ENCODE data around the gene CISH.

Gene CISH

DNA sequence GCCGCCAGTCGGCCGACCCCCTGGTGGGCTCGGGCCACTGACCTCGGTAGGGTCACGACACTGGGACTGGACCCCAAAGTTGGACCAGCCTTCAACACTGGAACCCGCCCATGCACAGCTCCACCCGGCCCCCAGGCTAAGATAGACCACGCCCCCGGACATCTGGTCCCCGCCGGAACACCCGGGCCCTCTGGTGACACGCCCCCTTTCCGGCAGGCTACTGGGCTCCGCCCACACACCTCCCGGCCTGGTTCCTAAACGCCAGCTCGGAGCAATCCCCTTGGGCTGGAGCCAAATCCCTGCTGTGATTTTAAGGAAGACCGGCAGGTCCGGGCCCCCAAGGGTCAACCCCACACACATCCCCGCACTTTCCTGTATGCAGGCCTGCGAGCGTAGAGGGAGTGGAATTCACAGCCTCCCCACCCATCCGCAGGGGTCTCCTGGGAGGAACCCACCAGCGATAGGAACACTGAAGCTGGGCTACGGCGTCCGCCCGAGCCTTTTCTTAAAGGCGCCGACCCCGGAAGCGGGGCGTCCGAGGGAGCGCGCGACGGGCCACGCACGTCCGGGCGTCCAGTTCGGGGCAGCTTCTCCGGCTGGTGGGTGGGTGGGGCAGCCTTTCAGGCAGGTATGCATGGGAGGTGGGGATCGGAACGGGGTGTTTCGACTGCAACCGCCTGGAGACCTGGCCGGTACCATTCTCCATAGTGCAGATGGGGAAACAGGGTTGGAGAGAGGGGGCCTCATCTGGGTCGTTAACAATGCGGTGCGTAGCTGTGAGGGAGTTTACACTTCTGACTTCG, 42.4 kb downstream of the CISH start, which contains the start of gene HEMK1:
HEMK1 (plus strand) TSS at position 576 of the 803 bp plus-strand sequence. CDS start 1,583 bp downstream, outside the sequence.
- DNase-seq: peak; percentile 76

GRCh38 chr3:50567386-50568167, 44.0 kb downstream of the CISH start, which contains the start of gene C3orf18:
Gene C3orf18, minus strand, starts transcription at chr3:50567747. Its CDS starts 2,048 bp downstream, at chr3:50565699.
- no peak for DNase-seq

DNA sequence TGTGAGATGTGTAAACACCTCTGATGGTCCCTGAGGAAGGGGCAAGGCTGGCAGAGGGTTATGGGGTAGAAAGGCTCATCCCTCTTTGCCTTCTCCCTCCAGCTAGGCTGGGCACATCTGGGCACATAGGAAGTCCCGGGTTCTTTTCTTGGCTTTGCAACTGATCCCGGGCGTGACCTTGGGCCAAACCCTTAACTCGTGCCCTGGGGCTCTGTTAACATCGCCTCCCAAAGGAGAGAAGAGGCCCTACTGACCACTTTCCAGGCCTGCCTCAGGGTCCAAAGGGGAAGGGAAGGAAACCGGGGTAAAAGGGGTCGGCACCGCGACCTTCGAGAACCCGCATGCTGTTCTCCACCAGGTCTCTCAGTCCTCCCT, 44.6 kb downstream of the CISH start:
- DNase-seq: no peak

- DNase-seq: no peak
Measured at GRCh38 chr3:50564321-50564720, 47.3 kb downstream of the CISH start.

DNA sequence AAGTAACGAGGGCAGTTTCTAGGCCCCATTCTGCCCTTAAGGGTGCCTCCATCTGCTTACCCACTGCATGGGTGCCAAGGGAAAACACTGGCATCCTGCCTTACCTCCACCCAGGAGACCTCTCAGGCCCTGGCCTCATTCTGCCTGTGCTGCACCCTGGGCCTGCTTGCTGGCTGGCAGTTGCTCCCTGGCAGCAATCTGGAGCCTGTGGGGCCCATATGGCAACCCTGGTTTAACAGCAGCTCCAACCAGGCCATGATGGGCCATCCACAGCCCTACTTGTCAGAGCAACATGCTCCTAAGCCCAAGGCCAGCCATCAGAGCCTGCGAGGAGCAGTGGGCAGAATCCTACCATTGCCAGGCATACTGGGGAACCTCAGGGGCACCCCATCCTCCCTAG, 47.7 kb downstream of the CISH start:
- peak; percentile 34 for DNase-seq

GRCh38 chr3:50562861-50563260, 48.7 kb downstream of the CISH start:
- DNase-seq: no peak

DNA sequence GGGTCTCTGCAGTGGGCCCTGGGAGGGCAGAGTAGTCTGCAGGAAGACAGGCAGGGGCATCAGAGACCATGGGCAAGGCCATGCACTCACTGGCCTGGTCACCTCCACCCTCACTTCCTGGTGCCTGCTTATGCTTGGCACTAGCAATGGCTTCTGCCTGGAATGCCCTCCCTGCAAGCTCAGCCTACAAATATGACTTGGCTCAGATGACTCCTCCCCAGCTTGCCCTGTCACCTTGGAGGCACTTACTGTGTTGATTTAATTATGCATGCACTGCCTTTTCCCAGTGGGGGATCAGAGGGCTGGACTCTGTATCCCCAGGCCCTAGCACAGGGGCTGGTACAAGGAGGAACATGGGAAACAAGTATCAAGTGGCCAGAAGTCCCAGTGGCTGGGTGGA, 51.9 kb downstream of the CISH start:
- no peak for DNase-seq

GRCh38 chr3:50557915-50558314, 53.7 kb downstream of the CISH start:
- DNase-seq: no peak

GRCh38 chr3:50557106-50557505, 54.5 kb downstream of the CISH start:
- DNase-seq: no peak
